Medulla oblongata (tissue), 1 donor: ENCODE measurements around the gene ADCY5.
A peak's percentile ranks its signal among the peaks of the same experiment; 100 is the strongest.

Experiments
- DNase-seq: peaks from one replicate; pipeline ENCODE4 v3.0.0-alpha.2; 2015; ENCODE audit errors: extremely low spot score

ADCY5 gene

GRCh38 chr3:123342631-123343080, 106.2 kb downstream of the ADCY5 start:
- no peak for DNase-seq

GRCh38 chr3:123341871-123342630, 106.8 kb downstream of the ADCY5 start:
- no peak for DNase-seq

GRCh38 chr3:123340336-123340735, 108.6 kb downstream of the ADCY5 start:
- no peak for DNase-seq

GRCh38 chr3:123339302-123339701, 109.6 kb downstream of the ADCY5 start:
- DNase-seq, result no peak

GRCh38 chr3:123338620-123339061, 110.2 kb downstream of the ADCY5 start:
- DNase-seq, result peak; percentile 34

GRCh38 chr3:123337948-123338619, 110.8 kb downstream of the ADCY5 start:
- DNase-seq, result no peak

GRCh38 chr3:123337226-123337625, 111.7 kb downstream of the ADCY5 start:
- DNase-seq, result no peak

- no peak for DNase-seq
These were observed 112.4 kb downstream of the ADCY5 start for GRCh38 chr3:123336441-123336851.

- DNase-seq, result no peak
These were observed 112.9 kb downstream of the ADCY5 start for GRCh38 chr3:123336001-123336400.

GRCh38 chr3:123335007-123335670, 113.8 kb downstream of the ADCY5 start:
- DNase-seq, result no peak

- no peak for DNase-seq
These were observed 114.8 kb downstream of the ADCY5 start for GRCh38 chr3:123334056-123334455.

- DNase-seq, result no peak
These were observed 115.5 kb downstream of the ADCY5 start for GRCh38 chr3:123333401-123333800.

- DNase-seq, result no peak
These were observed 116.7 kb downstream of the ADCY5 start for GRCh38 chr3:123332124-123332641.

- DNase-seq, result no peak
These were observed 117.2 kb downstream of the ADCY5 start for GRCh38 chr3:123331651-123332050.

- no peak for DNase-seq
These were observed 117.9 kb downstream of the ADCY5 start for GRCh38 chr3:123331006-123331405.

GRCh38 chr3:123330441-123330991, 118.4 kb downstream of the ADCY5 start:
- peak; percentile 30 for DNase-seq

GRCh38 chr3:123329636-123330340, 119.1 kb downstream of the ADCY5 start:
- peak; percentile 47 for DNase-seq

GRCh38 chr3:123328851-123329635, 119.8 kb downstream of the ADCY5 start:
- DNase-seq, result peak; percentile 80

- DNase-seq, result no peak
These were observed 120.7 kb downstream of the ADCY5 start for GRCh38 chr3:123327956-123328850.

GRCh38 chr3:123327480-123327879, 121.4 kb downstream of the ADCY5 start:
- DNase-seq, result no peak
